Upper lobe of right lung (tissue), 1 donor: ENCODE data around the gene ZBTB40. TPM values are rescaled to one million over a fixed set of nuclear protein-coding genes. Genes with fewer than 3 reads are reported as not detected.

Experiments used
- ATAC-seq: fragments of 200-7000 bp; cut with Tn5 transposase; one replicate; pipeline ENCODE4 v1.9.1; 2020; ENCODE audit warnings: mild to moderate bottlenecking, moderate library complexity
- DNase-seq: peaks from one replicate; pipeline ENCODE4 v3.0.0-alpha.2; 2020
- H3K27ac ChIP-seq: fragments of 200-600 bp; one replicate; pipeline ENCODE4 v1.8.0; 2022
- H3K27me3 ChIP-seq: fragments of 200-600 bp; one replicate; pipeline ENCODE4 v1.8.0; 2022; ENCODE audit warnings: mild to moderate bottlenecking
- H3K36me3 ChIP-seq: fragments of 200-600 bp; one replicate; pipeline ENCODE4 v1.8.0; 2022
- H3K4me1 ChIP-seq: fragments of 200-600 bp; one replicate; pipeline ENCODE4 v1.8.0; 2022
- H3K4me3 ChIP-seq: fragments of 200-600 bp; one replicate; pipeline ENCODE4 v1.8.0; 2022; ENCODE audit warnings: mild to moderate bottlenecking
- H3K9me3 ChIP-seq: fragments of 200-600 bp; one replicate; pipeline ENCODE4 v1.8.0; 2022
- CTCF ChIP-seq: fragments of 200-600 bp; IDR thresholded peaks from one replicate; pipeline ENCODE4 v1.8.0; 2022; ENCODE audit warnings: antibody characterized with exemption
- intact Hi-C: fragments of 100-400 bp; cut with DNase I; formaldehyde crosslinking; loops from one replicate; pipeline ENCODE4 v1.11.0; 2022
- total RNA-seq: library from RNA; stranded (reverse); fragmentation: NEBNext Ultra II Directional; extraction: Animal tissue kit (Norgen Biotek cat#: 25700); gene quantifications from one replicate; pipeline ENCODE4 v1.2.1, GENCODE V29; 2021
- donor health status: DM: no; HTN: yes; CAD: no; lungs with severe emphysema.

The ZBTB40 gene
- total RNA-seq, 1 donor from 2014 or later: 24.9 TPM

- Histone ChIP-seq H3K27me3 (no peaks in the 10 kb centered on the region), H3K4me3 (no peak overlapping the region), H3K9me3 (no peaks in the 10 kb centered on the region), H3K4me1 (no peaks in the 10 kb centered on the region), H3K27ac (no peak overlapping the region), H3K36me3 (no peaks in the 10 kb centered on the region)
- ATAC-seq (no peak), DNase-seq (no peak)
- intact Hi-C loops: no loop called here
- no peak for TF ChIP-seq CTCF
Observed at GRCh38 chr1:22537441-22538139, 85.9 kb downstream of the ZBTB40 start.

GRCh38 chr1:22539510-22540118, 88.0 kb downstream of the ZBTB40 start:
- H3K9me3 ChIP-seq: no peaks in the 10 kb centered on the region
- H3K27me3 ChIP-seq: no peaks in the 10 kb centered on the region
- TF ChIP-seq CTCF: no peak
- no peak for ATAC-seq
- H3K36me3 ChIP-seq: no peaks in the 10 kb centered on the region
- DNase-seq: no peak
- no peaks in the 10 kb centered on the region for H3K4me1 ChIP-seq
- no peak overlapping the region for H3K4me3 ChIP-seq
- intact Hi-C loops: no loop called here
- no peak overlapping the region for H3K27ac ChIP-seq

GRCh38 chr1:22540337-22540736, 88.7 kb downstream of the ZBTB40 start:
- H3K4me1 ChIP-seq: no peaks in the 10 kb centered on the region
- DNase-seq (no peak), ATAC-seq (no peak)
- H3K9me3 ChIP-seq: no peaks in the 10 kb centered on the region
- no peak overlapping the region for H3K27ac ChIP-seq
- TF ChIP-seq CTCF: no peak
- intact Hi-C loops: no loop called here
- H3K4me3 ChIP-seq: no peak overlapping the region
- H3K36me3 ChIP-seq: no peaks in the 10 kb centered on the region
- peaks cover 2% of the 10 kb centered on the region for H3K27me3 ChIP-seq

- intact Hi-C loops: no loop called here
Observed at GRCh38 chr1:22542886-22543285, 91.2 kb downstream of the ZBTB40 start.

GRCh38 chr1:22543679-22544078, 92.0 kb downstream of the ZBTB40 start:
- no peak for TF ChIP-seq CTCF
- no peaks in the 10 kb centered on the region for H3K4me1 ChIP-seq
- H3K27me3 ChIP-seq: peaks cover 18% of the 10 kb centered on the region
- DNase-seq (no peak), ATAC-seq (no peak)
- no peak overlapping the region for H3K27ac ChIP-seq
- no peaks in the 10 kb centered on the region for H3K9me3 ChIP-seq
- H3K4me3 ChIP-seq: no peak overlapping the region
- H3K36me3 ChIP-seq: no peaks in the 10 kb centered on the region
- intact Hi-C loops: no loop called here

More at GRCh38 chr1:22542886-22543285, 91.2 kb downstream of the ZBTB40 start:
- peaks cover 11% of the 10 kb centered on the region for H3K27me3 ChIP-seq
- H3K9me3 ChIP-seq: no peaks in the 10 kb centered on the region
- ATAC-seq: no peak
- no peaks in the 10 kb centered on the region for H3K4me1 ChIP-seq
- no peak overlapping the region for H3K27ac ChIP-seq
- no peak for DNase-seq
- H3K4me3 ChIP-seq: no peak overlapping the region
- H3K36me3 ChIP-seq: no peaks in the 10 kb centered on the region
- no peak for TF ChIP-seq CTCF
